H1 (cell line): ENCODE measurements around the gene KBTBD13. TPM values are rescaled to one million over a fixed set of nuclear protein-coding genes. Genes with fewer than 3 reads are reported as not detected.

Experiments used
- CTCF ChIA-PET: fragments of 300-600 bp; sonication (Branson Sonifier 250); formaldehyde crosslinking; loops from one replicate; lab custom pipeline; 2021; ENCODE audit not compliant: partially characterized antibody; lab: Charles Lee
- POLR2A ChIA-PET: fragments of 300-600 bp; sonication (Branson Sonifier 250); formaldehyde crosslinking; loops from one replicate; lab custom pipeline; 2021; ENCODE audit warnings: inconsistent platforms; ENCODE audit not compliant: partially characterized antibody; lab: Charles Lee
- DNase-seq, 2 experiments: peaks; one replicate each; pipeline versions ENCODE4 v3.0.0 to v3.0.0-alpha.2; 2010 to 2022; ENCODE audit warnings: low spot score in 2 of 2, low read depth in 1 of 2, mixed read lengths in 1 of 2
- FAIRE-seq: peaks from 2 replicates; lab custom pipeline; 2011; peaks lifted over from hg19 to GRCh38; lab: Jason Lieb, UNC
- H2AFZ ChIP-seq: 2 replicates; pipeline ENCODE4 v1.8.1; 2012; ENCODE audit warnings: low read length, inconsistent platforms
- H2AK5ac ChIP-seq: 2 replicates; pipeline ENCODE4 v1.6.1; 2013; ENCODE audit warnings: low read depth, low read length
- H2BK120ac ChIP-seq: replicated peaks from 2 replicates; pipeline ENCODE3; 2013; ENCODE audit warnings: low read depth, low read length, inconsistent platforms
- H2BK12ac ChIP-seq: 2 replicates; pipeline ENCODE4 v1.6.1; 2013; ENCODE audit warnings: low read depth, low read length
- H2BK15ac ChIP-seq: 2 replicates; pipeline ENCODE4 v1.6.1; 2013; ENCODE audit warnings: low read length
- H2BK20ac ChIP-seq: 2 replicates; pipeline ENCODE4 v1.6.1; 2013; ENCODE audit warnings: low read length
- H2BK5ac ChIP-seq: 2 replicates; pipeline ENCODE4 v1.6.1; 2013; ENCODE audit warnings: low read depth, low read length
- H3K14ac ChIP-seq: 2 replicates; pipeline ENCODE4 v1.6.1; 2013; ENCODE audit warnings: inconsistent platforms; ENCODE audit not compliant: insufficient read length
- H3K18ac ChIP-seq: 2 replicates; pipeline ENCODE4 v1.6.1; 2013; ENCODE audit warnings: low read length; ENCODE audit errors: extremely low read depth
- H3K23ac ChIP-seq: 2 replicates; pipeline ENCODE4 v1.6.1; 2013; ENCODE audit warnings: inconsistent platforms; ENCODE audit not compliant: insufficient read length
- H3K23me2 ChIP-seq: 2 replicates; pipeline ENCODE4 v1.6.1; 2013; ENCODE audit warnings: low read depth, low read length
- H3K27ac ChIP-seq: 2 replicates; pipeline ENCODE4 v1.6.1; 2011; ENCODE audit warnings: low read depth, low read length, inconsistent platforms
- H3K27me3 ChIP-seq, 4 experiments: replicated peaks in 1 of 4; 1 replicate in 1 of 4; 2 replicates in 3 of 4; pipeline versions ENCODE4 v1.6.1 to v1.8.1; 2011 to 2013; ENCODE audit warnings: low read length in 3 of 4, mild to moderate bottlenecking in 3 of 4, inconsistent platforms in 2 of 4, mixed read lengths in 2 of 4, moderate library complexity in 1 of 4; ENCODE audit not compliant: control insufficient read depth in 3 of 4, insufficient read depth in 3 of 4; ENCODE audit errors: extremely low read depth in 1 of 4
- H3K36me3 ChIP-seq, 4 experiments: 2 replicates each; pipeline versions ENCODE4 v1.6.1 to v1.8.1; 2011 to 2013; ENCODE audit warnings: mild to moderate bottlenecking in 4 of 4, low read length in 3 of 4, moderate library complexity in 2 of 4, control low read depth in 1 of 4, inconsistent platforms in 1 of 4; ENCODE audit not compliant: insufficient read depth in 4 of 4, control insufficient read depth in 2 of 4
- H3K4ac ChIP-seq: replicated peaks from 2 replicates; pipeline ENCODE3; 2013; ENCODE audit warnings: low read length, low read depth, mixed read lengths, inconsistent platforms; ENCODE audit not compliant: insufficient read length
- H3K4me1 ChIP-seq, 4 experiments: replicated peaks in 1 of 4; 1 replicate in 1 of 4; 2 replicates in 3 of 4; pipeline versions ENCODE4 v1.6.1 to v1.8.1; 2011 to 2013; ENCODE audit warnings: low read length in 3 of 4, inconsistent platforms in 2 of 4, mixed read lengths in 1 of 4; ENCODE audit not compliant: insufficient read depth in 4 of 4, control insufficient read depth in 3 of 4
- H3K4me2 ChIP-seq, 2 experiments: 2 replicates each; pipeline versions ENCODE4 v1.6.1 to v1.8.1; 2011 to 2013; ENCODE audit warnings: low read depth in 2 of 2, low read length in 2 of 2, control low read depth in 1 of 2, inconsistent platforms in 1 of 2, mild to moderate bottlenecking in 1 of 2; ENCODE audit not compliant: insufficient read depth in 1 of 2
- H3K4me3 ChIP-seq, 4 experiments: fragments of 200-600, 300-600 bp in 1 of 4; sonication (generic), shearing (Covaris generic), sonication (Bioruptor Twin) in 1 of 4; 2 replicates each; pipeline versions ENCODE4 v1.5.1 to v1.8.1; 2011 to 2016; ENCODE audit warnings: low read length in 4 of 4, low read depth in 3 of 4, control low read depth in 2 of 4, inconsistent platforms in 2 of 4, mild to moderate bottlenecking in 2 of 4, mixed read lengths in 1 of 4, moderate library complexity in 1 of 4; ENCODE audit not compliant: insufficient read depth in 2 of 4; ENCODE audit errors: extremely low read depth in 1 of 4
- H3K56ac ChIP-seq: replicated peaks from 2 replicates; pipeline ENCODE3; 2013; ENCODE audit warnings: low read depth, mild to moderate bottlenecking, mixed read lengths, low read length, inconsistent platforms; ENCODE audit not compliant: insufficient read length
- H3K79me1 ChIP-seq: 2 replicates; pipeline ENCODE4 v1.6.1; 2013; ENCODE audit warnings: low read depth, low read length, control low read depth
- H3K79me2 ChIP-seq, 2 experiments: 2 replicates each; pipeline versions ENCODE4 v1.6.1 to v1.8.1; 2012 to 2013; ENCODE audit warnings: low read length in 2 of 2, mild to moderate bottlenecking in 2 of 2, inconsistent platforms in 1 of 2; ENCODE audit not compliant: insufficient read depth in 2 of 2, control insufficient read depth in 1 of 2
- H3K9ac ChIP-seq, 4 experiments: replicated peaks in 1 of 4; 1 replicate in 1 of 4; 2 replicates in 3 of 4; pipeline versions ENCODE4 v1.6.1 to v1.8.1; 2011 to 2013; ENCODE audit warnings: low read depth in 3 of 4, low read length in 3 of 4, control low read depth in 2 of 4, mild to moderate bottlenecking in 2 of 4, moderate library complexity in 2 of 4, inconsistent platforms in 1 of 4; ENCODE audit errors: extremely low read depth in 1 of 4
- H3K9me3 ChIP-seq, 2 experiments: 2 replicates each; pipeline versions ENCODE4 v1.6.1 to v1.8.1; 2012 to 2013; ENCODE audit warnings: mild to moderate bottlenecking in 2 of 2, moderate library complexity in 2 of 2, control low read depth in 1 of 2, inconsistent platforms in 1 of 2, low read depth in 1 of 2, low read length in 1 of 2, mixed read lengths in 1 of 2; ENCODE audit not compliant: insufficient read depth in 2 of 2
- H4K20me1 ChIP-seq, 2 experiments: replicated peaks in 1 of 2; 2 replicates each; pipeline versions ENCODE3 to v1.8.1; 2011 to 2013; ENCODE audit warnings: inconsistent platforms in 2 of 2, low read length in 2 of 2, mild to moderate bottlenecking in 1 of 2; ENCODE audit not compliant: insufficient read depth in 2 of 2, control insufficient read depth in 1 of 2
- H4K5ac ChIP-seq: 2 replicates; pipeline ENCODE4 v1.6.1; 2013; ENCODE audit warnings: low read length, low read depth, mixed read lengths, inconsistent platforms; ENCODE audit not compliant: insufficient read length
- H4K8ac ChIP-seq: 2 replicates; pipeline ENCODE4 v1.8.0; 2013; ENCODE audit warnings: mild to moderate bottlenecking, moderate library complexity, low read length, inconsistent platforms; ENCODE audit not compliant: insufficient read depth; ENCODE audit errors: extremely low read depth
- H4K91ac ChIP-seq: replicated peaks from 2 replicates; pipeline ENCODE3; 2013; ENCODE audit warnings: low read length, mixed read lengths, inconsistent platforms; ENCODE audit not compliant: insufficient read length
- ASH2L ChIP-seq: fragments of 200-600, 300-600 bp; sonication (generic); IDR thresholded peaks from one replicate; pipeline ENCODE4 v1.7.1; 2017; ENCODE audit warnings: low read length
- BRCA1 ChIP-seq: IDR thresholded peaks from 2 replicates; pipeline ENCODE4 v1.6.1; 2012; ENCODE audit warnings: low read depth, low read length, improper control_type of control experiment
- EZH2 ChIP-seq: fragments of 200-600 bp; sonication (generic); IDR thresholded peaks from 2 replicates; pipeline ENCODE4 v1.7.1; 2012; ENCODE audit warnings: low read depth, mild to moderate bottlenecking, moderate library complexity, low read length, inconsistent platforms; ENCODE audit not compliant: severe bottlenecking
- KDM1A ChIP-seq: fragments of 200-600, 300-600 bp; sonication (generic); IDR thresholded peaks from 2 replicates; pipeline ENCODE4 v1.7.1; 2016; ENCODE audit warnings: mild to moderate bottlenecking, low read length, borderline replicate concordance
- KDM4A ChIP-seq: IDR thresholded peaks from one replicate; pipeline ENCODE4 v1.7.1; 2012; ENCODE audit warnings: low read depth, mild to moderate bottlenecking, moderate library complexity, low read length, inconsistent platforms; ENCODE audit not compliant: severe bottlenecking
- MAX ChIP-seq: IDR thresholded peaks from 2 replicates; pipeline ENCODE4 v1.6.1; 2012; ENCODE audit warnings: inconsistent platforms
- POLR2A ChIP-seq, 2 experiments: IDR thresholded peaks; 1 replicate in 1 of 2; 2 replicates in 1 of 2; pipeline ENCODE4 v1.6.1; 2011; ENCODE audit warnings: low read depth in 2 of 2, low read length in 2 of 2, mild to moderate bottlenecking in 2 of 2; ENCODE audit errors: control extremely low read depth in 1 of 2
- POU5F1 ChIP-seq: IDR thresholded peaks from 2 replicates; pipeline ENCODE4 v1.6.1; 2011; ENCODE audit warnings: low read depth, mild to moderate bottlenecking, low read length, moderate library complexity
- SAP30 ChIP-seq: fragments of 300-600 bp; sonication (generic); IDR thresholded peaks from 2 replicates; pipeline ENCODE4 v1.7.1; 2012; ENCODE audit warnings: low read length, moderate library complexity, mild to moderate bottlenecking, inconsistent platforms; ENCODE audit not compliant: insufficient read depth, insufficient replicate concordance
- TAF1 ChIP-seq: IDR thresholded peaks from 2 replicates; pipeline ENCODE4 v1.6.1; 2011; ENCODE audit warnings: mild to moderate bottlenecking, low read depth, low read length
- TCF12 ChIP-seq: IDR thresholded peaks from 2 replicates; pipeline ENCODE4 v1.6.1; 2011; ENCODE audit warnings: low read depth, mild to moderate bottlenecking, low read length
- WGBS, 2 experiments: shearing (Covaris generic) in 1 of 2; methylation state at CpG; one replicate each; pipeline versions ENCODE4 v1.1.6 to v1.1.7; 2013 to 2015; ENCODE audit warnings: low lambda C conversion rate in 2 of 2, mixed read lengths in 2 of 2, inconsistent platforms in 1 of 2, low coverage in 1 of 2, missing lambda C conversion rate in 1 of 2; ENCODE audit not compliant: insufficient replicate concordance in 2 of 2, insufficient coverage in 1 of 2, insufficient read length in 1 of 2; ENCODE audit errors: extremely low coverage in 1 of 2, missing lambda C conversion rate in 1 of 2; 5-methylcytosine and 5-hydroxymethylcytosine counted together
- polyA plus RNA-seq, 7 experiments: library from polyadenylated mRNA; depleted of rRNA in 3 of 7; stranded (reverse) in 5 of 7; unstranded in 2 of 7; fragments of >200 nt in 5 of 7; fragments of 200-250 nt in 2 of 7; gene quantifications; 1 replicate in 5 of 7; 2 replicates in 1 of 7; 4 replicates in 1 of 7; pipeline versions ENCODE4 v1.2.1 to v1.2.3, GENCODE V29; 2011 to 2013; ENCODE audit warnings: missing spikeins in 2 of 7, mixed read lengths in 2 of 7
- total RNA-seq: library from RNA; stranded (reverse); fragmentation: NEBNext Ultra II Directional; extraction: Animal tissue kit (Norgen Biotek cat#: 25700); gene quantifications from 2 replicates; pipeline ENCODE4 v1.2.1, GENCODE V29; 2021

Gene KBTBD13
- total and polyA plus RNA-seq, 2 of the 8 experiments (the other 6 are each of a cell fraction or from before 2014, with no cell fraction given): not detected

GRCh38 chr15:65101891-65102708, 25.6 kb downstream of the KBTBD13 start:
- H3K18ac ChIP-seq: peak overlapping the region; percentile 94
- H3K79me1 ChIP-seq: no peaks in the 10 kb centered on the region
- H3K14ac ChIP-seq: no peak overlapping the region
- peak overlapping the region; percentile 81; the same call in 1 of the 2 replicates for H2BK15ac ChIP-seq
- H3K4ac ChIP-seq: peak overlapping the region; percentile 61
- peaks cover 0 to 11% (median 5%) of the 10 kb centered on the region in 4 experiments; a peak in 3 of 7 replicates for H3K27me3 ChIP-seq
- ChIA-PET CTCF (interaction anchor here (0.6 to 9.6 kb wide), 29 partner anchors 9 to 301 kb away, joined by 3 to 259 read pairs (median 4); partner anchors contain the start of genes KBTBD13, RASL12 and UBAP1L), POLR2A (interaction anchor here (0.8 to 2.0 kb wide), 13 partner anchors 8 to 203 kb away, joined by 3 to 10 read pairs (median 4); partner anchors contain the start of genes CLPX, PDCD7, RNU5B-1 and UBAP1L)
- peak overlapping the region; percentile 96 for H2AFZ ChIP-seq
- 10% methylated on average over 38 of the region's 75 CpGs; no CpG with 5 or more reads in 1 of the 2 experiments for WGBS, 2 experiments
- peak overlapping the region; percentile 36 to 67 (median 58) for H3K4me3 ChIP-seq
- H4K8ac ChIP-seq: peak overlapping the region; percentile 71; the same call in 1 of the 2 replicates
- no peak overlapping the region for H3K27ac ChIP-seq
- H3K4me1 ChIP-seq: peaks cover 0 to 2% (median 0%) of the 10 kb centered on the region in 4 experiments; a peak in 2 of 7 replicates
- no peak overlapping the region for H3K23ac ChIP-seq
- FAIRE-seq: no peak
- no peaks in the 10 kb centered on the region for H3K9me3 ChIP-seq
- no peak overlapping the region for H2BK12ac ChIP-seq
- H3K4me2 ChIP-seq: peak overlapping the region; percentile 72 to 98
- peak overlapping the region; percentile 57 for H4K5ac ChIP-seq
- no peak overlapping the region for H3K56ac ChIP-seq
- no peak overlapping the region for H2BK120ac ChIP-seq
- H3K79me2 ChIP-seq: no peaks in the 10 kb centered on the region
- no peak overlapping the region for H2BK5ac ChIP-seq
- H4K20me1 ChIP-seq: no peaks in the 10 kb centered on the region
- no peak overlapping the region for H2AK5ac ChIP-seq
- peak in 1 of 2 experiments; percentile 84 for DNase-seq
- H2BK20ac ChIP-seq: no peak overlapping the region
- peaks cover 5% of the 10 kb centered on the region; the same call in 1 of the 2 replicates for H3K23me2 ChIP-seq
- H3K36me3 ChIP-seq: no peaks in the 10 kb centered on the region
- peak overlapping the region; percentile 82 for H4K91ac ChIP-seq
- H3K9ac ChIP-seq: peak overlapping the region in 2 of 4 experiments; percentile 20 to 23; a peak in 4 of 7 replicates
- no peak for TF ChIP-seq TCF12
- TF ChIP-seq EZH2: peak; percentile 38
- TF ChIP-seq KDM1A: no peak
- peak; percentile 48 for TF ChIP-seq MAX
- 0 out of 2 replicates have a peak, but pooled peaks have one; percentile 10 for TF ChIP-seq TAF1
- no peak for TF ChIP-seq POU5F1
- no peak for TF ChIP-seq BRCA1
- TF ChIP-seq POLR2A (IDR thresholded peaks at IDR 0.05; ENCODE audit: control extremely low read depth in 1 of 2, low read depth in 2 of 2, low read length in 2 of 2): peak in 1 of 2 experiments; percentile 39; a peak in 1 of 3 replicates
- TF ChIP-seq KDM4A: peak; percentile 92
- no peak for TF ChIP-seq SAP30
- peak; percentile 51 for TF ChIP-seq ASH2L
